Naive thymus-derived CD4-positive, alpha-beta T cell (primary cell): Measurements from ENCODE around the gene SLC6A7. TPM values are rescaled to one million over a fixed set of nuclear protein-coding genes. Genes with fewer than 3 reads are reported as not detected.

Experiments
- ATAC-seq: fragments of 150-1000 bp; cut with Tn5 transposase; 2 replicates; pipeline ENCODE4 v1.10.0; 2021; ENCODE audit warnings: mild to moderate bottlenecking, moderate library complexity
- CTCF ChIA-PET: fragments of 350-600 bp; sonication (Branson Sonifier 250); formaldehyde crosslinking; loops from one replicate; lab custom pipeline; 2021; ENCODE audit warnings: antibody characterized with exemption; lab: Charles Lee
- POLR2A ChIA-PET: fragments of 350-600 bp; sonication (Branson Sonifier 250); formaldehyde crosslinking; loops from one replicate; lab custom pipeline; 2021; ENCODE audit warnings: antibody characterized with exemption, inconsistent platforms; lab: Charles Lee
- DNase-seq, 9 donors: peaks; one replicate each; pipeline versions ENCODE4 v3.0.0 to v3.0.0-alpha.2; 2020 to 2022; ENCODE audit warnings: mixed read lengths in 1 of 9
- H3K27ac ChIP-seq: one replicate; pipeline ENCODE4 v1.7.0; 2013; ENCODE audit warnings: mild to moderate bottlenecking, low read depth, low read length, moderate library complexity
- H3K27me3 ChIP-seq, 2 donors: one replicate each; pipeline ENCODE4 v1.7.0; 2013; ENCODE audit warnings: low read length in 2 of 2, mild to moderate bottlenecking in 2 of 2, moderate library complexity in 2 of 2; ENCODE audit not compliant: control insufficient read depth in 2 of 2, insufficient read depth in 2 of 2
- H3K36me3 ChIP-seq, 3 experiments: 1 replicate in 2 of 3; 2 replicates in 1 of 3; pipeline ENCODE4 v1.7.0; 2013; ENCODE audit warnings: low read length in 3 of 3, mild to moderate bottlenecking in 3 of 3, moderate library complexity in 1 of 3; ENCODE audit not compliant: insufficient read depth in 3 of 3, control insufficient read depth in 2 of 3
- H3K4me1 ChIP-seq, 2 donors: one replicate each; pipeline ENCODE4 v1.7.0; 2013; ENCODE audit warnings: low read length in 2 of 2, mild to moderate bottlenecking in 2 of 2, moderate library complexity in 1 of 2; ENCODE audit not compliant: control insufficient read depth in 2 of 2, insufficient read depth in 2 of 2
- H3K4me3 ChIP-seq: 2 replicates; pipeline ENCODE4 v1.7.0; 2013; ENCODE audit warnings: mild to moderate bottlenecking, low read length
- H3K9me3 ChIP-seq, 3 experiments: 1 replicate in 2 of 3; 2 replicates in 1 of 3; pipeline ENCODE4 v1.7.0; 2013; ENCODE audit warnings: low read length in 3 of 3; ENCODE audit not compliant: control insufficient read depth in 2 of 3
- H3K27ac Mint-ChIP-seq, 9 donors: one replicate each; pipeline ENCODE4 v1.8.0; 2020 to 2022; ENCODE audit warnings: mixed read lengths in 9 of 9, mild to moderate bottlenecking in 8 of 9, moderate library complexity in 5 of 9, inconsistent platforms in 2 of 9
- H3K27me3 Mint-ChIP-seq, 5 donors: one replicate each; pipeline ENCODE4 v1.8.0; 2021 to 2022; ENCODE audit warnings: mixed read lengths in 5 of 5, mild to moderate bottlenecking in 1 of 5
- H3K36me3 Mint-ChIP-seq, 5 donors: one replicate each; pipeline ENCODE4 v1.8.0; 2020 to 2022; ENCODE audit warnings: mixed read lengths in 5 of 5, mild to moderate bottlenecking in 3 of 5, inconsistent platforms in 1 of 5
- H3K4me1 Mint-ChIP-seq, 7 donors: one replicate each; pipeline ENCODE4 v1.8.0; 2020 to 2022; ENCODE audit warnings: mixed read lengths in 7 of 7, mild to moderate bottlenecking in 3 of 7, inconsistent platforms in 1 of 7
- H3K4me3 Mint-ChIP-seq, 10 donors: one replicate each; pipeline ENCODE4 v1.8.0; 2020 to 2022; ENCODE audit warnings: mild to moderate bottlenecking in 10 of 10, mixed read lengths in 10 of 10, moderate library complexity in 6 of 10, inconsistent platforms in 2 of 10
- H3K9me3 Mint-ChIP-seq, 11 donors: one replicate each; pipeline ENCODE4 v1.8.0; 2020 to 2022; ENCODE audit warnings: mixed read lengths in 11 of 11, mild to moderate bottlenecking in 4 of 11, inconsistent platforms in 1 of 11, moderate library complexity in 1 of 11
- intact Hi-C, 2 donors: fragments of 100-400 bp; cut with micrococcal nuclease; formaldehyde crosslinking; loops; one replicate each; pipeline ENCODE4 v1.15.1; 2023
- polyA plus RNA-seq, 2 donors: library from polyadenylated mRNA; unstranded; fragments of 300-500 nt; fragmentation: Illumina TruSeq; gene quantifications; one replicate each; pipeline ENCODE4 v1.2.3, GENCODE V29; 2021
- total RNA-seq, 6 experiments: library from RNA in 5 of 6; stranded (reverse) in 5 of 6; gene quantifications; 1 replicate in 5 of 6; 2 replicates in 1 of 6; pipeline ENCODE4 v1.2.3 and lab custom pipeline; 2021 to 2026

The SLC6A7 gene
- total and polyA plus RNA-seq, 7 experiments from 2014 or later, result not detected

DNA sequence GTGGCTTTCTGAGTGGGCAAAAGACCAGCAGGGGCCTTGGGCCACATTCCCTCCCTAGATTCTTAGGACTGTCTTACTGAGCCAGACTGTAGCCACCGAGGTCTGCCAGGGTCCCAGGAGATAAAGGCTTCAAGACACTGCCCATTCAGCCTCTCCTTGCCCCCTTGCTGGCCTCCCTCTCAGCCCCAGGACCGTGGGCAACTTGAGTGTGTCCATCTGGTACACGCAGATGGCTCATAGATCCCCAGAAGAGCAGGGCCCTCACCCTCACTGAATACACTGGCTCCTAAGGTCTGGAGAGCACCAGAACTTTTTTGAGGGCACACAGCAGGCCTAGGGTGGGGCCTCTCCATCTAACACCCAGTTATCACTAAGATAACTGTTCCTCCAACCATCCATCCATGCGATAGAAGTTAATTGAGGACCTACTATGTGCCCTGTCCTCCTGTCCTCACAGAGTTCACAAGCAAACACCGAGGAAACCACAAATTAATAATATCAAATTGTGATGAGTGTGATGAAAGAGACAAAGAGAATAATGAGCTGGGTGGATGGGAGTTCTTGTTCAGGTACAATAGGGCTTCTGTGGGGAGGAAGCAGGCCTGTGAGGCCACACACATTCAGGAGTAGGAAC, 29.3 kb upstream of the SLC6A7 start:
- H3K27me3 ChIP-seq, result no peaks in the 10 kb centered on the region
- intact Hi-C loops, result loop anchor here (1.0 kb wide), 3 partner anchors 58 to 276 kb away; no protein-coding TSS in a partner anchor
- CTCF ChIA-PET, result interaction anchor here (0.7 kb wide), 1 partner anchor 194 kb away, joined by 3 read pairs; no protein-coding TSS in a partner anchor
- H3K36me3 ChIP-seq, result no peaks in the 10 kb centered on the region
- no peaks in the 10 kb centered on the region for H3K9me3 ChIP-seq
- no peak overlapping the region for H3K4me3 ChIP-seq
- DNase-seq (no peak), ATAC-seq (no peak)
- H3K27ac ChIP-seq, result no peak overlapping the region
- Mint-ChIP-seq H3K4me1 (peaks cover 5 to 9% (median 7%) of the 10 kb centered on the region in 7 donors), H3K9me3 (peaks cover 0 to 1% (median 0%) of the 10 kb centered on the region in 11 donors), H3K27me3 (peaks cover 19 to 33% (median 30%) of the 10 kb centered on the region in 5 donors), H3K4me3 (no peak overlapping the region), H3K27ac (peak overlapping the region in 2 of 9 donors; percentile 13 to 16), H3K36me3 (no peaks in the 10 kb centered on the region)
- POLR2A ChIA-PET, result no interaction called here
- no peaks in the 10 kb centered on the region for H3K4me1 ChIP-seq

DNA sequence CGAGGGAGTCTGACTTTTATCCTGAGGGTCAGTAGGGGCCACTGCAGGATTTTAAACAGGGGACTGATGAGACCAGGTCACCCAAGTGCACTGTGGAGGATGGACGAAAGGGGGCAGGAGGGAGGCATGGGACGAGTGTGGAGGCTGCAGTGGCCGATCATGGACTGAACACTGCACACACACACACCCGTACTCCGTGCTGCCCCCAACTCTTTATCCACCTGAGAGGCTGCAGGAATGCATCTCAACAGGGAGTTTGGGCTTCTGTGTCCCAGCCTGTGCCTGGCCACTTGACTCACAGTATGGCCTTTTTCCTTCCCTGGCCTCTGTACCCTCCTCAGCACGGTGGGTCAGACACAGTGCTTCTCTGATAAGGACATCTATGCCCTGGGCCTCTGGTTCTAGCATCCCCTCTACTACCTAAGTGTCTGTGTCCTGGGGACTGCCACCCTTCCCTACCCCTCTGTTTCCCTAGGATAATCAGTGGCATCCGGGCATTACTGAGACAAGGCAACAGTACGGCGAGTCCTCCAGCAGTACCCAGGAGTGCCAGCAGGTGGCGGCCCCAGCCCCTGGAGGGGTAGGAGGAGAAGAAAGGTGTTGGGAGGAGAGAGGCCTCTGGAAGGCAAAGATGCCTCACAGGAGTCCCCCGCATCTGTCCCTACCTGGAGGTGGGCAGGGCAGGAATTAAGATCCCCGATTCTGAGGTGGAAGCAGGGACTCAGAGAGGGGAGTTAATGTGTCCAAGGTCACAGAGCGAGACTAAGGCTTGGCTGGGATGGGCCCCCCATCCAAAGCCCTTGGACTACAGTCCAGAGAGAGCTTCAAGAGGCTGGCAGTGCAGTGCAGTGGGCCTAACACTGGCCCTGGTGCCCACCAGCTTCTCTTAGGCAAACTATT, 28.4 kb upstream of the SLC6A7 start:
- peak overlapping the region in 1 of 9 donors; percentile 16 for H3K27ac Mint-ChIP-seq
- peaks cover 0 to 4% (median under 1%) of the 10 kb centered on the region in 7 donors for H3K4me1 Mint-ChIP-seq
- no peaks in the 10 kb centered on the region for H3K36me3 Mint-ChIP-seq
- peak; percentile 82 for ATAC-seq
- POLR2A ChIA-PET, result no interaction called here
- intact Hi-C loops, result loop anchor here (1.0 kb wide), 3 partner anchors 57 to 275 kb away; no protein-coding TSS in a partner anchor
- H3K4me1 ChIP-seq, result no peaks in the 10 kb centered on the region
- H3K27me3 Mint-ChIP-seq, result peaks cover 19 to 32% (median 30%) of the 10 kb centered on the region in 5 donors
- no peaks in the 10 kb centered on the region for H3K27me3 ChIP-seq
- no peaks in the 10 kb centered on the region for H3K36me3 ChIP-seq
- CTCF ChIA-PET, result interaction anchor here (0.7 to 1.6 kb wide), 2 partner anchors 193 to 274 kb away, joined by 3 to 6 read pairs; no protein-coding TSS in a partner anchor
- H3K4me3 ChIP-seq, result no peak overlapping the region
- H3K4me3 Mint-ChIP-seq, result no peak overlapping the region
- no peak overlapping the region for H3K27ac ChIP-seq
- H3K9me3 Mint-ChIP-seq, result peaks cover 0 to 3% (median 0%) of the 10 kb centered on the region in 11 donors
- H3K9me3 ChIP-seq, result no peaks in the 10 kb centered on the region
- peak; percentile 35 to 80 (median 60) for DNase-seq

DNA sequence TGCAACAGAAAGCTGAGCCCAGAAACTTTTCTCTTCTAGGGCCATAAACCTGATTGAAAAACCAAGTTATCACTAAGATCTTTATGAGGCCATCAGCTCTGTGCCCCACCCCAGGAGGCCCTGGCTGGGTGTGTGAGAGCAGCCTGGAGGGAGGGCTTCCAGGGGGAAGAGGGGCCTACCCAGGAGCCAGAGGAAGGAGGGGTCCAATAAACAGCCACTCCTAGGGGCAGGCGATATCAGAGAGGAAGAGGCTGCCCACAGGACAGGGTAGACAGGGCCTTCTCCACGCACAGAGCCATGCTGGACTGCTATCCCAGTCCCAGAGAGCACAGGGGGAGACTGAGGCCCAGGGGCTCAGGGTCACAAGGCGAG, 27.7 kb upstream of the SLC6A7 start:
- POLR2A ChIA-PET, result no interaction called here
- H3K9me3 ChIP-seq, result no peaks in the 10 kb centered on the region
- H3K4me1 ChIP-seq, result no peaks in the 10 kb centered on the region
- H3K4me3 ChIP-seq, result no peak overlapping the region
- H3K9me3 Mint-ChIP-seq, result peaks cover 0 to 3% (median 0%) of the 10 kb centered on the region in 11 donors
- no peak overlapping the region for H3K4me3 Mint-ChIP-seq
- H3K27ac Mint-ChIP-seq, result no peak overlapping the region
- CTCF ChIA-PET, result interaction anchor here (1.6 kb wide), 1 partner anchor 274 kb away, joined by 6 read pairs; no protein-coding TSS in a partner anchor
- no peaks in the 10 kb centered on the region for H3K36me3 Mint-ChIP-seq
- H3K27me3 Mint-ChIP-seq, result peaks cover 17 to 28% (median 27%) of the 10 kb centered on the region in 5 donors
- ATAC-seq (no peak), DNase-seq (no peak)
- intact Hi-C loops, result no loop called here
- no peak overlapping the region for H3K27ac ChIP-seq
- no peaks in the 10 kb centered on the region for H3K27me3 ChIP-seq
- no peaks in the 10 kb centered on the region for H3K36me3 ChIP-seq
- peaks cover 0 to 4% (median 0%) of the 10 kb centered on the region in 7 donors for H3K4me1 Mint-ChIP-seq

DNA sequence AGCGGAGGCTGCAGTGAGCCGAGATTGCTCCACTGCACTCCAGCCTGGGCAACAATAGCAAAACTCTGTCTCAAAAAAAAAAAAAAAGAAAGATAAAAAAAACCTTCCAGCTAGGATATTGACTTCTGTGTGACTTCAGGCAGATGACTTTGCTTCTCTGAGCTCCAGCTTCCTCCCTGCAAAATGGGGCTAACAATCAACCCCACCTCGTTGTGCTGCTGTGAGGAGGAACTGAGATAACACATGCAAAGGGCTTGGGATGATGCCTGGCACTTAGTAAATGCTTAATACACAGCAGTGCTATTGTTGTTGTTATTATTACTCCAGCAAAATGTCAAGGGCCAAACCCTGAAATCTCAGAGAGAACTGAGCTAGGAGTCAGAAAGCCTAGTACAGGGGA, 26.8 kb upstream of the SLC6A7 start:
- ATAC-seq (no peak), DNase-seq (no peak)
- Histone ChIP-seq H3K36me3 (no peaks in the 10 kb centered on the region), H3K9me3 (no peaks in the 10 kb centered on the region), H3K4me3 (no peak overlapping the region), H3K4me1 (no peaks in the 10 kb centered on the region), H3K27ac (no peak overlapping the region), H3K27me3 (no peaks in the 10 kb centered on the region)
- no peak overlapping the region for H3K4me3 Mint-ChIP-seq
- peaks cover 0 to 3% (median 0%) of the 10 kb centered on the region in 11 donors for H3K9me3 Mint-ChIP-seq
- ChIA-PET CTCF (interaction anchor here (0.7 to 1.6 kb wide), 2 partner anchors 273 to 552 kb away, joined by 5 to 6 read pairs; no protein-coding TSS in a partner anchor), POLR2A (no interaction called here)
- H3K36me3 Mint-ChIP-seq, result no peaks in the 10 kb centered on the region
- intact Hi-C loops, result no loop called here
- peaks cover 0 to 4% (median 0%) of the 10 kb centered on the region in 7 donors for H3K4me1 Mint-ChIP-seq
- peaks cover 17 to 29% (median 27%) of the 10 kb centered on the region in 5 donors for H3K27me3 Mint-ChIP-seq
- H3K27ac Mint-ChIP-seq, result no peak overlapping the region

DNA sequence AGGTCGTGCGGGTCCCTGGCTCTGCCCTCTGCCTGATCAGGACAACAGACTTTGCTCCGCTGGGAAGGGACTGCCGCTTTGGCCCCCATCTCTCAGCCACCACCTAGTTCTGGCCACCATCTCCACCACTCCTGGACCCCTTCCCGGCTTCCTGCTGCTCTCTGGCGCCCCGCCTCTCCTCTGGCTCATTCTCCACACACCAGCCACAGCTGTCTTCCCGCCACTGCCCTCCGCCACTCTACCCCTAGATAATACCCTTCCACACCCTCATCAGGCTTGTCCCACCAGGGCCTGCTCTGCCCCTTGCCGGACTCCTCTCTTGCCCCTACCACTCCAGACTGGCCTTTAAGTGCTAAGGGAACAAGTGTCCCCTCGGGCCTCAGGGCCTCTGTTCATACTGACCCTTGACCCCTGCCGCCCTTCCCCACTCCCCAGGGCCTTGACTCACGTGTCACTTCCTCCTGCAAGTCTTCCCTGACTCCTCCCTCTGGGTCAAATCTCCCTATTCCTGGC, 26.3 kb upstream of the SLC6A7 start:
- intact Hi-C loops, result no loop called here
- Histone ChIP-seq H3K9me3 (no peaks in the 10 kb centered on the region), H3K27me3 (no peaks in the 10 kb centered on the region), H3K4me3 (no peak overlapping the region), H3K4me1 (no peaks in the 10 kb centered on the region), H3K27ac (no peak overlapping the region), H3K36me3 (no peaks in the 10 kb centered on the region)
- no peak for ATAC-seq
- Mint-ChIP-seq H3K36me3 (no peaks in the 10 kb centered on the region), H3K4me1 (peaks cover 0 to 4% (median 0%) of the 10 kb centered on the region in 7 donors), H3K9me3 (peaks cover 0 to 3% (median 0%) of the 10 kb centered on the region in 11 donors), H3K27me3 (peaks cover 22 to 34% (median 31%) of the 10 kb centered on the region in 5 donors), H3K4me3 (no peak overlapping the region), H3K27ac (no peak overlapping the region)
- POLR2A ChIA-PET, result no interaction called here
- CTCF ChIA-PET, result interaction anchor here (0.7 kb wide), 1 partner anchor 553 kb away, joined by 5 read pairs; no protein-coding TSS in a partner anchor
- DNase-seq, result no peak

DNA sequence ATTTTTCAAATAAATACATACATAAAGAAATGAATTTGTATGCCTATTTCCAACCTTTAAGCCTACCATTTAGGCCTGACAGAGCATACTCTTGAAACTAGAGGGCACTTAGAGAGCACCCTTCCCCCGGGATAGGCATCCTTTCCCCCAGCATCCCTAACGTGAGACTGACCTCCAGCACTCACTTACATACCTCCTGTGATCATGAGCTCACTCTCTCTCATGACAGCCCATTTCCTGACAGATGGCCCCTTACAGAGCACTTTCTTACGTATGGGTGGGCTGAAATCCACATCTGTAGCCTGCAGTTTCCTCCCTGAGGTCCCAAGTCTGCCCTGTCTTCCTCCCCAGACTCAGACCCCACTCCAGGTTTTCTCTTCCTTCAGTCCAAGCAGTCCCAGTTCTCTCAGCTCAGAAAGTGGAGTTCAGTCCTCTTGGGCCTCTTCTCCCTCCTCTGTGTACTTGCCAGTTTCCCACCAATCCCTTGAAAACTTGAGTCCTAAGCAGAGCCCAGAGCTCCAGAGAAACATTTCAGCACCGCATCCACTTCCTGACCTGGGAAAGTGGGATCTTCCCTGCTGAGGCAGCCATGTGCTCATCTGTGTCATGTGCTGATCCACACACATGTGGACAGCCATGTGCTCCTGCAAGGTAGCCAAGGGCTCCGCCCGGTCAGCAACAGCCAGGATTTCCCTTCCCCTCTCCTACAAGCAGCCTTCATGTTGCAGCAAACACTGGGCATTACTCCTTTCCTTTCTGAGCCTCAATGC, 25.5 kb upstream of the SLC6A7 start:
- no peaks in the 10 kb centered on the region for H3K36me3 Mint-ChIP-seq
- Histone ChIP-seq H3K4me3 (no peak overlapping the region), H3K9me3 (no peaks in the 10 kb centered on the region), H3K36me3 (no peaks in the 10 kb centered on the region), H3K27me3 (no peaks in the 10 kb centered on the region), H3K27ac (no peak overlapping the region), H3K4me1 (no peaks in the 10 kb centered on the region)
- H3K4me3 Mint-ChIP-seq, result no peak overlapping the region
- DNase-seq (no peak), ATAC-seq (no peak)
- H3K4me1 Mint-ChIP-seq, result peaks cover 0 to 4% (median 0%) of the 10 kb centered on the region in 7 donors
- H3K27ac Mint-ChIP-seq, result no peak overlapping the region
- peaks cover 28 to 42% (median 36%) of the 10 kb centered on the region in 5 donors for H3K27me3 Mint-ChIP-seq
- CTCF ChIA-PET, result no interaction called here
- POLR2A ChIA-PET, result no interaction called here
- intact Hi-C loops, result no loop called here
- H3K9me3 Mint-ChIP-seq, result peaks cover 0 to 3% (median 0%) of the 10 kb centered on the region in 11 donors
